Measurements from ENCODE around the gene NR6A1.

NR6A1 gene

GRCh38 chr9:124795881-124796431 is 24.8 kb upstream of the NR6A1 start:
- no peak overlapping the region for H3K4me2 ChIP-seq (ENCODE audit: low read depth, low read length, poor library complexity, severe bottlenecking)
- no peaks in the 10 kb centered on the region for H3K9me3 ChIP-seq (ENCODE audit: insufficient read depth, low read length)
- no peak overlapping the region for H3K4me3 ChIP-seq (ENCODE audit: insufficient read depth, low read length, poor library complexity, severe bottlenecking)
- H3K9me2 ChIP-seq (replicated peaks; ENCODE audit: insufficient read depth, low read length): no peaks in the 10 kb centered on the region
- no peak for TF ChIP-seq CTCF (IDR thresholded peaks at IDR 0.05; ENCODE audit: insufficient read depth, low read length, poor library complexity, severe bottlenecking)
- H3K36me3 ChIP-seq (ENCODE audit: low read length): no peaks in the 10 kb centered on the region
- H4K20me1 ChIP-seq (ENCODE audit: low read depth, low read length): no peaks in the 10 kb centered on the region
- no peak overlapping the region for H3K27ac ChIP-seq (ENCODE audit: low read depth, low read length)
- H2AFZ ChIP-seq (ENCODE audit: low read depth, low read length, severe bottlenecking): no peak overlapping the region
- no peaks in the 10 kb centered on the region for H3K27me3 ChIP-seq (ENCODE audit: low read length)
- H3K79me2 ChIP-seq (ENCODE audit: insufficient read depth, low read length): no peaks in the 10 kb centered on the region
- H3F3A ChIP-seq (ENCODE audit: insufficient read depth): no peaks in the 10 kb centered on the region
- no peak overlapping the region for H3K9ac ChIP-seq (ENCODE audit: low read length)

GRCh38 chr9:124794902-124795491 is 23.9 kb upstream of the NR6A1 start:
- no peak for TF ChIP-seq EZH2phosphoT487 (conservative IDR thresholded peaks at IDR 0.05; ENCODE audit: low read length)
- TF ChIP-seq CTCF (IDR thresholded peaks at IDR 0.05; ENCODE audit: insufficient read depth, low read length, poor library complexity, severe bottlenecking): no peak
- Histone ChIP-seq H3K9ac (ENCODE audit: low read length) (no peak overlapping the region), H4K20me1 (ENCODE audit: low read depth, low read length) (no peaks in the 10 kb centered on the region), H2AFZ (ENCODE audit: low read depth, low read length, severe bottlenecking) (no peak overlapping the region), H3F3A (ENCODE audit: insufficient read depth) (no peaks in the 10 kb centered on the region), H3K4me3 (ENCODE audit: insufficient read depth, low read length, poor library complexity, severe bottlenecking) (no peak overlapping the region), H3K9me2 (replicated peaks; ENCODE audit: insufficient read depth, low read length) (no peaks in the 10 kb centered on the region), H3K79me2 (ENCODE audit: insufficient read depth, low read length) (no peaks in the 10 kb centered on the region), H3K27me3 (ENCODE audit: low read length) (no peaks in the 10 kb centered on the region), H3K36me3 (ENCODE audit: low read length) (no peaks in the 10 kb centered on the region), H3K9me3 (ENCODE audit: insufficient read depth, low read length) (no peaks in the 10 kb centered on the region), H3K27ac (ENCODE audit: low read depth, low read length) (no peak overlapping the region), H3K4me2 (ENCODE audit: low read depth, low read length, poor library complexity, severe bottlenecking) (no peak overlapping the region)

- no peak overlapping the region for H3K27ac ChIP-seq (ENCODE audit: low read depth, low read length)
- TF ChIP-seq EZH2phosphoT487 (conservative IDR thresholded peaks at IDR 0.05; ENCODE audit: low read length) (no peak), CTCF (IDR thresholded peaks at IDR 0.05; ENCODE audit: insufficient read depth, low read length, poor library complexity, severe bottlenecking) (no peak)
- H2AFZ ChIP-seq (ENCODE audit: low read depth, low read length, severe bottlenecking): no peak overlapping the region
- no peak overlapping the region for H3K4me3 ChIP-seq (ENCODE audit: insufficient read depth, low read length, poor library complexity, severe bottlenecking)
- H3K9me2 ChIP-seq (replicated peaks; ENCODE audit: insufficient read depth, low read length): no peaks in the 10 kb centered on the region
- no peak overlapping the region for H3K9ac ChIP-seq (ENCODE audit: low read length)
- H3F3A ChIP-seq (ENCODE audit: insufficient read depth): no peaks in the 10 kb centered on the region
- H4K20me1 ChIP-seq (ENCODE audit: low read depth, low read length): no peaks in the 10 kb centered on the region
- no peaks in the 10 kb centered on the region for H3K27me3 ChIP-seq (ENCODE audit: low read length)
- no peak overlapping the region for H3K4me2 ChIP-seq (ENCODE audit: low read depth, low read length, poor library complexity, severe bottlenecking)
- H3K79me2 ChIP-seq (ENCODE audit: insufficient read depth, low read length): no peaks in the 10 kb centered on the region
- H3K36me3 ChIP-seq (ENCODE audit: low read length): no peaks in the 10 kb centered on the region
- no peaks in the 10 kb centered on the region for H3K9me3 ChIP-seq (ENCODE audit: insufficient read depth, low read length)
Measured at GRCh38 chr9:124793015-124793541, 22.0 kb upstream of the NR6A1 start.
